Globus pallidus (tissue), 1 donor: ENCODE measurements around the gene CCDC40.
"Not testable (repeated sequence)": the region's sequence is repeated elsewhere in the genome, so short reads cannot be mapped to it uniquely, and the experiment has no call there.

Experiments
- DNase-seq: peaks from one replicate; pipeline ENCODE4 v3.0.0-alpha.2; 2015; ENCODE audit warnings: low spot score

CCDC40 gene

GRCh38 chr17:80021600-80021999, 14.8 kb upstream of the CCDC40 start:
- no peak for DNase-seq

GRCh38 chr17:80023481-80024205, 12.8 kb upstream of the CCDC40 start:
- DNase-seq, result no peak

DNA sequence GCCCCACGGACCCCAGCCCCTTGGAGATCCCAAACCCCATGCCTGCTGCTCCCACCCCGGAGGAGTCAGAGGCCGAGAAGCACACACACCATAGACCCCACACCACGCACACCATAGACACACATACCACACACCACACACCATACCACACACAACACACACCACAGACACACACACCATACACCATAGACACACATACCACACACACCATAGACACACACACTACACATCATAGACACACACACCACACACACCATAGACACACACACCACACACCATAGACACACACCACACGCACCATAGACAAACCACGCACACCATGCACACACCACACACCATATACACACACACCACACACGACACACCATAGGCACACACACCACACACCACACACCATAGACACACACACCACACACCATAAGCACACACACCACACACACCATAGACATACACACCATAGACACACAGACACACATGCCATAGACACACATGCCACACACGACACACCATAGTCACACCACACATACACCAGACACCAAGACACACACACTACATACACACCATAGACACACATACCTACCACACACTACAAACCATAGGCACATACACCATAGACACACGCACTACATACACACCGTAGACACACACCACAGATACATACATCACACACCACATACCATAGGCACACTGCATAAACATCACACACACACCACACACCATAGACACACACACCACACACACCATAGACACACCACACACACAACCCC, 12.1 kb upstream of the CCDC40 start:
- no peak for DNase-seq

DNA sequence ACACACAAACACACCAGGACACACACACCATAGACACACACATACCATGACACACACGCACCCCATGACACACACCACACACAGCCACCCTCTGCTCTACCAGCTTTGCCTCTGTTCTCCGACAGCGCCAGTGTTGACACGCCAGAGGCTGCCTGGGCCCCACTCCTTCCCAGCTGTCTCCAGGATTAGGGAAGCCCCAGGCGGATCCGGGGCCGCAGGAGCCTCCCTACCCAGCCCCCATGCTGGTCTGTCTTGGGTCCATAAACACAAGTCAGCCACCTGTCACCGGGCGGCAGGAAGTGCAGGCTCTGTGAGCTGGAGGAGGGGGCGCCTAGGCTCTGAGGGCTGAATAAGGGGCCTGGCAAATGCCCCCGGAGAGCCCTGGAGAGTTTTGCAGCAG, 11.3 kb upstream of the CCDC40 start:
- no peak for DNase-seq

- DNase-seq, result no peak
Measured at GRCh38 chr17:80025796-80026195, 10.6 kb upstream of the CCDC40 start.

- no peak for DNase-seq
Measured at GRCh38 chr17:80026359-80027042, 9.9 kb upstream of the CCDC40 start.

- DNase-seq, result no peak
Measured at GRCh38 chr17:80027043-80027435, 9.4 kb upstream of the CCDC40 start.

GRCh38 chr17:80028030-80028429, 8.4 kb upstream of the CCDC40 start:
- DNase-seq, result no peak

DNA sequence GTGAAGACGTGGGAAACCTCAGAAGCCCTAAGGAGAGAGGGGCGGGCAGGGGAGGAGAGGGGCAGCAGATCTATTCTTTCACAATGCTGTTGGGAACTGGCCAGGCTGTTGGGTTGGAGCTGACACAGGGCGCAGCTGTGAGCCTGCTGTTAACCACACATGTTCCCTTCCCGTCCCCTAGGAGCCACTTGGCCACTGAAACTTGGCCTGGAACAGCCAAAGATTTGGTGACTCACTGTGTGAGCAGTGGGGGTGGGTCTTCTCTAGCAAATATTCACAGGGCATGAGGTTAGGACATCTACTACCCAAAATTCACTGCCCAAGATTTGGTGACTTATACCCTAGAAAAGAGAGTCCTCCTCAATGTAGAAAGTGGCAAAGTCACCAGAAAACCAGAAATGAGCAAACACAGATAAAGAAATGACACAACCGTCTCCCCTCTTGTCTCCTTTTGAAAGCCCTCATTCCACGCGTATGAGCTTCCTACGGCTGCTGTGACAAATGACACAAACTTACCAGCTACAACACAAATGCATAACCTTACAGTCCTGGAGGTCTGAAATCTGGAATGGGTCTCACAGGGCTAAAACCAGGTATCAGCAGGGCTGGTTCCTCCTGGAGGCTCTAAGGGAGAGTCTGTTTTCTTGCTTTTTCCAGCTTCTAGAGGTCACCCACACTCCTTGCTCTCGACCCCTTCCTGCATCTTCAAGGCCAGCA, 7.0 kb upstream of the CCDC40 start:
- DNase-seq, result peak; percentile 15

DNA sequence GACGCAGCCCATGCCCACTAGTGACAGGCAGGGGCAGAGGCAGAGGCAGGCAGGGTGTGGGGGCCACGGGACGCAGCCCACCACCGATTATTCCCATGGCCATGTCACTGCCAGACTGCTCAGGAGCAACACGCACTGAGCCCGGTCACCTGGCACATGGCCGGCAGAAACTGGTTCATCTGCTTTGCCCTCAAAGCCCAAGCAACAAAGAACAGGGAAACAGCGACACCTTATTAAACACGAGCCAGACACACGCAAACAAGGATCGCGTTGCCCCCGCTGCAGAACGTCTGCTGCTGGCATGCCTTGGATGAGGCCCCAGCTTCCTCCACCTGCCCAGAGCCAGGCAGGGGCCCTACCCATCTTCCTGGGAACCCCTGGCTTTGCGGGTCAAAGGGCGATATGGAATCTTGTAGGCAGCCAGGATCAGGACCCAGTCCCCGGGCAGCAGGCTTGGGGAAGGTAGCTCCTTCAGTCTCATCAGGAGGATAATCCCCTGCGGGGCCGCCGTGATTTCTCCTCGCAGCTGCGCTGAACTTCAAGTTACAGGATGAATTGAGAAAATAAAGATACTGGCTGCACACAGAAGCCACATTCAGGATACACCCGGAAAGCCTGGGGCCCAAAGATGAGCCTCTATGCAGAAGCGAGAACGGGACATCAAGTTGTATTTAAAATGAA, 5.6 kb upstream of the CCDC40 start:
- DNase-seq, result no peak

DNA sequence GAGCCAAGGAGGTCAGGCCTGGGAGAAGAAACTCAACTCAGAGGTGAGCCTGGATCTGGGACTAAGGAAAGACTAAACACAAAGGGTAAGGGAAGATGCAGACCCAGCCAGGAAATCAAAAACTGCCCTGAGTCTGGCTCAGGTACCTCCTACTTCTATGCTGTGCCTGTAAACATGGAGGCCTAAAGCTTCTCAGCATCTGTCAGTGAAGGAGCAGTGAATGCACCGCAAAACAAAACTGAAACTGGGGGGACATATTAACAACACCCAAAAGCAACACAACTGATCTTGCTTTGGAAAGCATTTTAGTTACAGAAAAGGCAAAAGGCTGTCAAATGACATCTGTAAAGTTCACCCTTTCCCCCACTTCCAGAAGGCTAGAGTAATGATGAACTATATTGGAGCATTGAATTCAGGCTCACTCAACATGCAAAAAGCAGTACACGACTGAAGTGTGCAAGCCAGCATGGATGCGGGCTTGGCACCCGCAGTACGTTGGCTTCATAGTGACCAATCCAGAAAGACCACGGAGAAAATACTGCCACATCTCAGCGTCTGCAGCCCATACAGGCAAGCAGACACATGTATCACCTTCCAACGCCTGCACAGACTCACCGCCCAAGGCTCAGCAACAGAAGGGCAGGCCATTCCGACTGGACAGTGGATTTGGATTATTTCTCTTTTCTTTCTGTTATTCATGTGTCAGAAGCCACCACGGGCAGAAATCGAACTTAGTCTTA, 4.6 kb upstream of the CCDC40 start:
- no peak for DNase-seq

DNA sequence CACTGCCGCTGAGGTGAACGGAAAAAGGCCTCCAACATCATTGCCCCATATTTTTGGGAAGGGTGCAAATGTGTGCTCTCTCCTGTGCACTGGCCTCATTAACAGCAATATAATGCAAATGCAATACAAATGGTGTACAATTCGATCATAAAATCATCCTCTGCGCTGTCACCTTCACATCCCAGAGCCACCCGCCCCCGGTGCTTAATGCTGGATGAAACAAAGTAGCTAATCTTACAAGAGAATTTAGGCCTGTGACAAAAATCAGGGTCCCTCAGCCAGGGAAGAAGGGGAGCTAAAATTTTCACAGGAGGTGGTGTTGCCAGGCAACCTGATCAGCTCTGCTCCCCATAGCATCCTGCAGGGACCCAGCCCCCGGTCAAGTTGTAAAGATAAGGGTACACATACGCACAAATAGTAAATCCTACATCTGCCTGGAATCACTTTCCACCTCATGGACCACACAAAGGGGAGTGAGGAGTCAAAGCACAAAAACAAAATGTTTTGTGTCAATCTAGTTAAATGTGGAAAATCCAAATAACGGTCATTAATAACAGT, 3.7 kb upstream of the CCDC40 start:
- DNase-seq, result no peak

DNA sequence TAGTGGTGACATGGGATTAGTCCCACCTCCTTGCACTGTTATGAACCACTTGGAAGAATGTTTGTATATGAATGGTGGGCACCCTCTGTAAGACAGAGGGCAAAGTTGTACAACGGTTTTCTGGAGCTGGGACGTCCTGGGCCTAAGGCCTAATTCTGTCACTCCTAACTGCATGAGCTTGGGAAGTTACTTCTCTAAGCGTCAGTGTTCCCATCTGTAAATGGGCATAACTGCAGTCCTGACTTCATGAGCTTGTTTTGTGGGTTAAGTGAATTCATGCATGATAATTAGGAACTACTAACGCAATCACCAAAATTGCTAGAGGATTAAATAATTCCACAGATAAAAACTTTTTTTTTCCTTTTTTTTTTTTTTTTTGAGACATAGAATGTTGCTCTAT, 2.6 kb upstream of the CCDC40 start:
- DNase-seq, result no peak

DNA sequence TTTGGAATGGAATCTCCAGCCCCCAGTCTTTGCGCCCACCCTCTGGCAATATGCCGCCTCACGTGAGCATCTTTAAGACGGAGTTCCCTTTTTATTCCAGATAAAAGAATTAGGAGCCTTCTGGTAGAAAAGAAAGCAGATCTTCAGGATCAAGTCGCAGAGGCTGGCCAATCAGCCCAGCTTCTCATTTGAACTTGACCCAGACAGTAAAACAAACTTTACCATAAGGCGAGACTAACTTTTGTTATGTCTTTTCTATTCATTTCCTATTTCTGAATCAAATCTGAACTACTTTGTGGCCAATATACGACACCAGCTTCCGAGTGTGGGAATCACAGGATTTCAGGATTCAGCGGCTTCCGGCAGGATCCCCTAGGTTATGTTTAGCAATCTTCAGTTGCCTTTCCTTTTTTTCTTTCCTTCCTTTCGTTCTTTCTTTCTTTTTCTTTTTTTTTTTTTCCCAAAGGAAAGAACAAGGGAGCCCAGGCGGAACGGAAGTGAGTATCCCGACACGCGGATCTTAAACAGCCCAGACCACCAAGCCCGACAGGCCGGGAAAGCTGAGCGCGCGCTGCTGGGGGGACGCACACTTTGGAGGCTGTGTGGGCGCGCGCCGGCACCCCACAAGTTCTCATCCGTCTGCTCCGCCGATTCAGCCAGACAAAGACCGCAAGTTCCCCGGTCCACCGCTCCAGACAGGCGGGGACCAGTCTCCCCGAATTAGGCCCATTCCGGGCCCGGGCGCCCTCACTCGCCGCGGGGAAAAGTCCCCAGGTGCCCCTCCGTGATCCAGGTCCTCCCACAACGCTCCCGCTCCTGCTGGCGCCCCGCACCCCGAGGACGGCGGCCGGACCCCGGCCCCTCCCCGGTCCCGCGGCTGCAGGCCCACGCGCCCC, 1.4 kb upstream of the CCDC40 start:
- DNase-seq, result peak; percentile 14

GRCh38 chr17:80035687-80035936, 830 bp upstream of the CCDC40 start, which contains the start of gene TBC1D16:
Gene TBC1D16 (minus strand): TSS chr17:80035872. CDS start chr17:80013547, 22,325 bp downstream.
- no peak for DNase-seq

DNA sequence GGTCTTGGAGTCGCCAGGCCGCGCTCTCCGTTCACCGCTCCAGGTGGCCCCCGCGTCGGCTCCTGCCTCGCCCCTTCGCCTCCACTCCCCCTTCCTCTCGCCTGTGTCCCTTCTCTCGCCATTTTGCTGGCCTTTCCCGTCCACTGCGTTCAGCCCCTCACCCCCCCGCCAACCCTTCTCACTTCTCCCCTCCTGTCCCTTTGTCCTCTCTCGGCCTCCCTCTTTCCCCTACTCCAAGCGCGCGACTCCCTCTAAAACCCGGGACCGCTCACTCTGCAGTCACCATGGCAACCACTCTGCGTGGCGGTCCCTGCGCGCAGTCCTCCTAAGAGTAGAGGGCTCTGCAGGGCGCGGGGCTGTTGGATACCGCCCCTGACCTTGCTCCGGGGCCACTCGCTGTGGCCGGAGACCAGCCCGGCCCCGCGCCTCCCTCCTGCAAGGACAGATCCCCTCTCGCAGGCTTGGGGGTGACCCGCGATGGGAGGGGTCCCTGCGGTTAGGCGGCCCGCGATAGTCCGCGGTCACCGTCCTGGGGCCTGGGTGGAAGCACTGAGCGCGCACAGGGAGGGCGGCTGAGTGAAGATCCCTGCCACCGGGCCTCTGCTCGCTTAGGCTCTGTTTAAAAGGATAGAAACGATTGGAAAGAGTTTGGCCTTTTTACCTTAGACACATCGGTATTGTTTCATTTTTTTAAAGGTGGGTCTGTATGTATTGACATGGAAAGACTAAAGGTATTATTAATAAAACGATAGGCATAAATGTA, 454 bp downstream of the CCDC40 start:
- peak; percentile 21 for DNase-seq

- DNase-seq, result no peak
Measured at GRCh38 chr17:80043963-80044362, 7.5 kb downstream of the CCDC40 start.

GRCh38 chr17:80045703-80046102, 9.3 kb downstream of the CCDC40 start:
- DNase-seq, result no peak

DNA sequence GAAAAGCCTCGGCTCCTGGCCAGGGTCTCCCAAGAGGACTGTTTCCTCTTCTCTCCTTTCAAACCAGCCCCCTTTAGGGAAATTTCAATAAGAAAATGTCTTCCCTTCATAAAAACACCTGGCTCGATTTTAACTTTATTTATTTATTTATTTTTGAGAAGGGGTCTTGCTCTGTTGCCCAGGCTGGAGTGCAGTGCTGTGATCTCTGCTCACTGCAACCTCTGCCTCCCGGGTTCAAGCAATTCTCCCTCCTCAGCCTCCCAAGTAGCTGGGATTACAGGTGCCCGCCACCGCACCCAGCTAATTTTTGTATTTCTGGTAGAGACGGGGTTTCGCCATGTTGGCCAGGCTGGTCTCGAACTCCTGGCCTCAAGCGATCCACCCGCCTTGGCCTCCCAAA, 10.3 kb downstream of the CCDC40 start:
- not testable (repeated sequence) for DNase-seq
